ENCODE results near the gene CNKSR2.

CNKSR2 gene

GRCh38 chrX:21374163-21374993 is at the start of gene CNKSR2:
Gene CNKSR2, plus strand, starts transcription at chrX:21374418. Its CDS starts 480 bp downstream, at chrX:21374898.
- peak within 1 kb of the TSS; percentile 92 for H3K4me3 Mint-ChIP-seq
- no peaks in the 10 kb centered on the region for H3K36me3 Mint-ChIP-seq
- H3K27ac Mint-ChIP-seq, result peak within 1 kb of the TSS; percentile 87
- H3K27me3 Mint-ChIP-seq, result no peaks in the 10 kb centered on the region
- no peaks in the 10 kb centered on the region for H3K9me3 Mint-ChIP-seq (ENCODE audit: low read depth)
- H3K4me1 Mint-ChIP-seq (ENCODE audit: low read depth), result peaks cover 35% of the 10 kb centered on the region

DNA sequence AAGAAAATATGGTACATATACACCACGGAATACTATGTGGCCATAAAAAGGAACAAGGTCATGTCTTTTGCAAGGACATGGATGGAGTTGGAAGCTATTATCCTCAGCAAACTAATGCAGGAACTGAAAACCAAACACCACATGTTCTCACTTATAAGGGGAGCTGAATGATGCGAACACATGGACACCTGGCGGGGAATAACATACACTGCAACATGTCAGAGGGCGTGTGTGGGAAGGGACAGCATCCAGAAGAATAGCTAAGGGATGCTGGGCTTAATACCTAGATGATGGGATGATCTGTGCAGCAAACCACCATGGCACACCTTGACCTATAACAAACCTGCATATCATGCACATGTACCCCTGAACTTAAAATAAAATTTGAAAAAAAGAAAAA is 19.5 kb upstream of the CNKSR2 start:
- Mint-ChIP-seq H3K27me3 (peaks cover 2% of the 10 kb centered on the region), H3K9me3 (ENCODE audit: low read depth) (peaks cover 13% of the 10 kb centered on the region), H3K4me3 (no peak overlapping the region), H3K27ac (no peak overlapping the region), H3K4me1 (ENCODE audit: low read depth) (no peaks in the 10 kb centered on the region), H3K36me3 (peaks cover 6% of the 10 kb centered on the region)

DNA sequence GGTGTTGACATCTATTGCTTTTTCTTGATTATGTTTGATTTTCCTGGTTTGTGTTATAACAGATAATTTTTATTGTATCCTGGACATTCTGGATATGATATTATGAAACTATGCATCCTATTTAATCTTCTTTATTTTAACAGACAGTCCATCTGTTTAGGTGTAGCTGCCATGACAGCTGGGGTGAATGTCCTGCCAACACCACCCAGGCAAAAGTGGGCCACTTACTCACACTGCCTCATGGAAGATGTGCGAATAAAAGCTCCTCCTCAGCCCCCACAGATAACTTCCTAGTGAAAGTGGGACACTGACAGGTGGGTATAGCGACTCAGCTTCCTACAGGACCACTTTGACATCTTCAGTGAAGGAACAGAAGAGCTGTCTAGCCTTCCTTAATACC is 18.4 kb upstream of the CNKSR2 start:
- Mint-ChIP-seq H3K27ac (no peak overlapping the region), H3K27me3 (peaks cover 2% of the 10 kb centered on the region), H3K4me3 (no peak overlapping the region), H3K36me3 (peaks cover 6% of the 10 kb centered on the region), H3K9me3 (ENCODE audit: low read depth) (peaks cover 11% of the 10 kb centered on the region), H3K4me1 (ENCODE audit: low read depth) (no peaks in the 10 kb centered on the region)

- H3K4me1 Mint-ChIP-seq (ENCODE audit: low read depth), result peaks cover 5% of the 10 kb centered on the region
- no peak overlapping the region for H3K27ac Mint-ChIP-seq
- H3K27me3 Mint-ChIP-seq, result no peaks in the 10 kb centered on the region
- no peak overlapping the region for H3K4me3 Mint-ChIP-seq
- H3K36me3 Mint-ChIP-seq, result no peaks in the 10 kb centered on the region
- no peaks in the 10 kb centered on the region for H3K9me3 Mint-ChIP-seq (ENCODE audit: low read depth)
Observed at GRCh38 chrX:21369613-21370012, 4.6 kb upstream of the CNKSR2 start.

- H3K27me3 Mint-ChIP-seq, result no peaks in the 10 kb centered on the region
- H3K9me3 Mint-ChIP-seq (ENCODE audit: low read depth), result no peaks in the 10 kb centered on the region
- H3K27ac Mint-ChIP-seq, result no peak overlapping the region
- no peaks in the 10 kb centered on the region for H3K36me3 Mint-ChIP-seq
- H3K4me1 Mint-ChIP-seq (ENCODE audit: low read depth), result peaks cover 25% of the 10 kb centered on the region
- H3K4me3 Mint-ChIP-seq, result peak overlapping the region; percentile 84
Observed at GRCh38 chrX:21373001-21373400, 1.2 kb upstream of the CNKSR2 start.

- peaks cover 28% of the 10 kb centered on the region for H3K4me1 Mint-ChIP-seq (ENCODE audit: low read depth)
- H3K27me3 Mint-ChIP-seq, result no peaks in the 10 kb centered on the region
- peak overlapping the region; percentile 84 for H3K4me3 Mint-ChIP-seq
- peak overlapping the region; percentile 72 for H3K27ac Mint-ChIP-seq
- H3K36me3 Mint-ChIP-seq, result no peaks in the 10 kb centered on the region
- H3K9me3 Mint-ChIP-seq (ENCODE audit: low read depth), result no peaks in the 10 kb centered on the region
Observed at GRCh38 chrX:21373637-21374162, 518 bp upstream of the CNKSR2 start.

DNA sequence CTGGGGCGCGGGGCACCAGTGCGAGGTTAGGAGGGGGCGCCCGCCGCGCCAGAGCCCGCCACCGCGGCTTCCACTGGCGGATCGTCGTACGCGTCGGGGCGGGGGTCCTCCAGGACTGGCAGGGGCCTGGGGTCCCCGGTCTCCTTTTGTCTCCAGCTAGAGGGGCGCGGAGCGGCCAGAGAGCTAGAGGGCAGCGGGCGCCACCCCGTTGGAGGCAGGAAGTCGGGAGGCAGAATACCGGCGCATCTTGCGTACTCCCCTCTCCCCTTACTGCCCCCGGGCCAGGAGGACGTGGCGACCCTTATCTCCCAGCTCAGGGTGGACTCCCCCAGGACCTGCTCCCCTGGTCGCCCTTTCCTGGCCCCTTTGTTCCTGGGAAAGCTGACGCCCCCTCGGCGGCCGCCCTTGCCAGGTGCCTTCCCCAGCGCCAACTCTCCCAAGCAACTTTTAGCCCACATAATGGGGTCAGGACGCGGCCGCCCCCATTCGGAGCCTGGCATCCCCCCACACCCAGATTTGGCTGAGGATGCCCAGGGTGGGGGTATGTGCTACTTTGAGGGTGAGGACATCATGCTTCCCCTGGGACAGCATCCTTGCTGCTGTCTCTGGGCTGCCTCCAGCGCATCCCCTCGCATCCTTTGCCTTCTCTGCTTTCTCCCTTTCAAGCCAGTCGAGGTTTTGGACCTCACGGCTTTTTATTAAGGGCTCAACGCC is 933 bp downstream of the CNKSR2 start:
- Mint-ChIP-seq H3K4me3 (peak overlapping the region; percentile 92), H3K27me3 (no peaks in the 10 kb centered on the region), H3K27ac (peak overlapping the region; percentile 64), H3K9me3 (ENCODE audit: low read depth) (no peaks in the 10 kb centered on the region), H3K36me3 (no peaks in the 10 kb centered on the region), H3K4me1 (ENCODE audit: low read depth) (peaks cover 41% of the 10 kb centered on the region)

DNA sequence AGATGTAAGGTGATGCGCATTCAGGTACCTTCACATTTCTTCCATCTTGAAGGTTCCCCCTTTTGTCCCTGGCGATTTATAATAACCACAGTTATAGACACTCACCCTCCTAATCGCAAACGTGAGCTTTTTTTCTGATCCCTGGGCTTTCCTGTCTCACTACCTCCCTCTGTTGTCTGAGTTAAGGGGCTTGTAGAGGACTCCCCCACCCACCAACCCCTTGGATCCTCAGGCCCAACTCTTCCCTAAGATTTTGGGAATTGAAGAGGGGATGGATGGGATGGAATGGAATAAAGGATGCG is 1.4 kb downstream of the CNKSR2 start:
- Mint-ChIP-seq H3K36me3 (no peaks in the 10 kb centered on the region), H3K4me3 (peak overlapping the region; percentile 92), H3K9me3 (ENCODE audit: low read depth) (no peaks in the 10 kb centered on the region), H3K27me3 (no peaks in the 10 kb centered on the region), H3K27ac (peak overlapping the region; percentile 46), H3K4me1 (ENCODE audit: low read depth) (peaks cover 41% of the 10 kb centered on the region)

DNA sequence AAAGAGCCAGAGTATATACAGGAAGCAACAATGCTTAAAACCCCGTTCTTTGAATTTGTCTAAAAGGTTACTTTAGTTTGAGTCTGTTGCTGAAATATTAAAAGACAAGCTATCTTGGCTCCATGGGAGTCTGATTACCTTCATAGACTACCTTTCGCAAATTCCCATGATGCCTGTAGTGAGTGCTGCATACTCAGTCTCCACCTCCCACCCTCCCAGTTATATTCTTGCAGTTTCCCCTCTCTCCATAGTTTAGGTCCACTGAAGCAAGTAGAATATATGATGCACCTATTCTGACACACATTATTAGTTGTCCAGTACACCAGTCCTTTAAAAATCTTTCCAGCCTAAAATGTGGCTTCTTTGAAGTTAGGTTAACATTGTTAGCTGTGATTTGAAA is 2.4 kb downstream of the CNKSR2 start:
- Mint-ChIP-seq H3K27ac (no peak overlapping the region), H3K4me1 (ENCODE audit: low read depth) (peaks cover 39% of the 10 kb centered on the region), H3K9me3 (ENCODE audit: low read depth) (no peaks in the 10 kb centered on the region), H3K36me3 (peaks cover 2% of the 10 kb centered on the region), H3K4me3 (peak overlapping the region; percentile 92), H3K27me3 (no peaks in the 10 kb centered on the region)

GRCh38 chrX:21379991-21380390 is 5.8 kb downstream of the CNKSR2 start:
- no peaks in the 10 kb centered on the region for H3K9me3 Mint-ChIP-seq (ENCODE audit: low read depth)
- H3K27me3 Mint-ChIP-seq, result no peaks in the 10 kb centered on the region
- H3K4me1 Mint-ChIP-seq (ENCODE audit: low read depth), result peaks cover 46% of the 10 kb centered on the region
- H3K4me3 Mint-ChIP-seq, result no peak overlapping the region
- peaks cover 3% of the 10 kb centered on the region for H3K36me3 Mint-ChIP-seq
- no peak overlapping the region for H3K27ac Mint-ChIP-seq

GRCh38 chrX:21382715-21383114 is 8.5 kb downstream of the CNKSR2 start:
- Mint-ChIP-seq H3K9me3 (ENCODE audit: low read depth) (no peaks in the 10 kb centered on the region), H3K4me3 (no peak overlapping the region), H3K4me1 (ENCODE audit: low read depth) (peaks cover 27% of the 10 kb centered on the region), H3K27ac (no peak overlapping the region), H3K36me3 (peaks cover 3% of the 10 kb centered on the region), H3K27me3 (no peaks in the 10 kb centered on the region)

GRCh38 chrX:21383546-21383945 is 9.3 kb downstream of the CNKSR2 start:
- no peak overlapping the region for H3K4me3 Mint-ChIP-seq
- H3K36me3 Mint-ChIP-seq, result peaks cover 5% of the 10 kb centered on the region
- H3K27ac Mint-ChIP-seq, result no peak overlapping the region
- no peaks in the 10 kb centered on the region for H3K9me3 Mint-ChIP-seq (ENCODE audit: low read depth)
- H3K27me3 Mint-ChIP-seq, result no peaks in the 10 kb centered on the region
- peaks cover 24% of the 10 kb centered on the region for H3K4me1 Mint-ChIP-seq (ENCODE audit: low read depth)

DNA sequence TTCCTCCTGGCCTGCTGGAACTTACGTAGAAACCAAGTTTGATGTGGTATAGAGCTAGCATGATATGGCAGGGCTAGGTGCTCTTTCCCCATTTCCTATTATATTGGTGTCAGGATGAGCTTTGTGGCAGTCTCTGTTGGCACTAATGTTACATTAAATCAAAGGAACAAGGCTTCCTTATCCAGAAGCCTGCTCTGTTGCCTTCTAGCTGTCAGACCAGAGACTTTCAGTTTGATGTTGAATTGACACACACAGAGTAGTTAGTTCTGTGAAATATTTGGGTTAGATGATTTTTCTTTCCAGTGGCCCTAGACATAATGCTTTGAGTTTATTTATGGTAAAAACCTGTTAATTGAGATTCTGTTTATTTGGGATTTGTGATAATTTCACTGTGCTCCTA is 10.0 kb downstream of the CNKSR2 start:
- Mint-ChIP-seq H3K27me3 (no peaks in the 10 kb centered on the region), H3K4me3 (no peak overlapping the region), H3K36me3 (peaks cover 8% of the 10 kb centered on the region), H3K9me3 (ENCODE audit: low read depth) (no peaks in the 10 kb centered on the region), H3K27ac (no peak overlapping the region), H3K4me1 (ENCODE audit: low read depth) (peaks cover 19% of the 10 kb centered on the region)

DNA sequence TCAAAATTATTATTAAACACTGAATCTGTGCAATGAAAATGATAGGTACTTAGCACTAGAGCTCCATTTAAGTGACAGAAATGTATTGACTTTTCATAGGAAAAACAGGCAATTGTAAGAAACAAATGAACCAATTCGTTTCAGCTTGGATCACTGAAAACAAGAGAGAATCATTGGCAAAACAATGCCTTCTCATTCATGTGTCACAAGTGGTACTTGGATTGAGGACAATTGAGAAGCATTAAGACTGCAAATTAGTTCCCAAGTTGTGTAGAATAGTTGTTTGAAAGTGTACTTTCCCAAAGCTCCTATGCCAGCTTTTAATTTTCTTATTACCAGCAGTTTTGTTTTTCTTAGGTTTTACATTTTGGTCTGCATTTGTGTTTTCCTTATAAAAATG is 20.6 kb downstream of the CNKSR2 start:
- no peaks in the 10 kb centered on the region for H3K9me3 Mint-ChIP-seq (ENCODE audit: low read depth)
- no peaks in the 10 kb centered on the region for H3K27me3 Mint-ChIP-seq
- no peak overlapping the region for H3K27ac Mint-ChIP-seq
- H3K4me3 Mint-ChIP-seq, result no peak overlapping the region
- H3K36me3 Mint-ChIP-seq, result peaks cover 12% of the 10 kb centered on the region
- H3K4me1 Mint-ChIP-seq (ENCODE audit: low read depth), result peaks cover 18% of the 10 kb centered on the region

DNA sequence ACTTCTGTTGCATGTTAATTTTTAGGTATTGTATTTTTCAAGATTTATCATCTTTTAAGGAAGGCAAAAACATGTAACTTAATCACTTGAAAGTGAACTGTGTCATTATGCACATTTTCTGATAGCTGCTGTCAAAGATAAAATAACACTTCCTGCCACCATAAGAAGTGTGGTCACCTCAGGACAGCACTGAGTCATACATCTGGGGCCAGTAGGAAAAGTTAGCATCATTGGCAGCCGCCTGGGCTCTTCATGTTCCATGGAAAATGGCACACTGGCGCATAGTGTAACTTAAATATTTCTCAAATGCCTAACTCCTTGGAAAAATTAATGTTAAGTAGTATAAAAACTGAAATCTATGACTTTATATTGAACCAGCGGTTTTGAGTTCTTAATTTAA is 24.2 kb downstream of the CNKSR2 start:
- H3K27me3 Mint-ChIP-seq, result no peaks in the 10 kb centered on the region
- no peaks in the 10 kb centered on the region for H3K9me3 Mint-ChIP-seq (ENCODE audit: low read depth)
- H3K27ac Mint-ChIP-seq, result no peak overlapping the region
- no peak overlapping the region for H3K4me3 Mint-ChIP-seq
- no peaks in the 10 kb centered on the region for H3K36me3 Mint-ChIP-seq
- H3K4me1 Mint-ChIP-seq (ENCODE audit: low read depth), result peaks cover 24% of the 10 kb centered on the region
